Panc1 (cell line): ENCODE data around the gene HCN1. TPM values are rescaled to one million over a fixed set of nuclear protein-coding genes. Genes with fewer than 3 reads are reported as not detected.
"Not testable (repeated sequence)": the region's sequence is repeated elsewhere in the genome, so short reads cannot be mapped to it uniquely, and the experiment has no call there.

Source experiments
- ATAC-seq: fragments of 200-7000 bp; cut with Tn5 transposase; 2 replicates; pipeline ENCODE4 v1.9.1; 2020; ENCODE audit warnings: mild to moderate bottlenecking, moderate library complexity
- BruUV-seq: library from RNA; stranded (reverse); fragments of 400-500 nt; replicated peaks from 2 replicates; lab custom pipeline; 2021; lab: Mats Ljungman, UMichigan
- CTCF ChIA-PET: fragments of 300-600 bp; sonication (Branson Sonifier 250); formaldehyde crosslinking; loops from one replicate; lab custom pipeline; 2022; ENCODE audit warnings: antibody characterized with exemption; lab: Charles Lee
- POLR2A ChIA-PET: fragments of 300-600 bp; sonication (Branson Sonifier 250); formaldehyde crosslinking; loops from one replicate; lab custom pipeline; 2022; ENCODE audit warnings: antibody characterized with exemption; lab: Charles Lee
- DNase-seq: peaks from one replicate; pipeline ENCODE4 v3.0.0-alpha.2; 2010; ENCODE audit warnings: low read depth, low spot score
- H3K27ac ChIP-seq: 2 replicates; pipeline ENCODE4 v1.5.1; 2011; ENCODE audit warnings: mild to moderate bottlenecking, low read length, inconsistent platforms
- H3K27me3 ChIP-seq: fragments of 200-500 bp; sonication (Bioruptor generic); 2 replicates; pipeline ENCODE4 v1.6.0; 2014; ENCODE audit warnings: low read length, inconsistent platforms; ENCODE audit not compliant: control insufficient read depth, insufficient read depth
- H3K36me3 ChIP-seq: fragments of 200-500 bp; sonication (Bioruptor generic); 2 replicates; pipeline ENCODE4 v1.5.1; 2014; ENCODE audit warnings: inconsistent platforms, mild to moderate bottlenecking, low read length, moderate library complexity; ENCODE audit not compliant: control insufficient read depth, insufficient read depth
- H3K4me1 ChIP-seq: 2 replicates; pipeline ENCODE4 v1.5.1; 2011; ENCODE audit warnings: inconsistent platforms, mild to moderate bottlenecking, low read length, moderate library complexity; ENCODE audit not compliant: control insufficient read depth, insufficient read depth
- H3K4me3 ChIP-seq, 2 experiments: 2 replicates each; pipeline ENCODE4 v1.5.1; 2011 to 2012; ENCODE audit warnings: low read depth in 2 of 2, low read length in 2 of 2, mild to moderate bottlenecking in 2 of 2, inconsistent platforms in 1 of 2, moderate library complexity in 1 of 2
- H3K9me3 ChIP-seq: fragments of 200-500 bp; sonication (Bioruptor generic); 2 replicates; pipeline ENCODE4 v1.5.1; 2014; ENCODE audit warnings: low read depth, mild to moderate bottlenecking, inconsistent platforms, low read length, moderate library complexity; ENCODE audit not compliant: control insufficient read depth, insufficient read depth
- CTCF ChIP-seq: fragments of 450-650 bp; IDR thresholded peaks from 2 replicates; pipeline ENCODE4 v1.5.1; 2017; ENCODE audit warnings: mild to moderate bottlenecking
- POLR2AphosphoS5 ChIP-seq: IDR thresholded peaks from 2 replicates; pipeline ENCODE4 v1.6.1; 2012; ENCODE audit warnings: mild to moderate bottlenecking, low read depth, low read length, moderate library complexity
- REST ChIP-seq, 2 experiments: IDR thresholded peaks; 2 replicates each; pipeline ENCODE4 v1.6.1; 2011 to 2012; ENCODE audit warnings: low read depth in 2 of 2, control low read depth in 1 of 2, low read length in 1 of 2, mild to moderate bottlenecking in 1 of 2, moderate library complexity in 1 of 2; ENCODE audit not compliant: insufficient read depth in 1 of 2
- SIN3A ChIP-seq: IDR thresholded peaks from 2 replicates; pipeline ENCODE4 v1.6.1; 2012; ENCODE audit warnings: low read depth, mild to moderate bottlenecking, low read length, moderate library complexity, borderline replicate concordance; ENCODE audit not compliant: insufficient read depth
- TCF7L2 ChIP-seq: IDR thresholded peaks from 2 replicates; pipeline ENCODE4 v1.6.1; 2011; ENCODE audit warnings: mild to moderate bottlenecking, low read depth, low read length, inconsistent platforms
- in situ Hi-C: cut with HindIII; loops from 2 replicates; pipeline ENCODE4 v1.10.0; 2016; ENCODE audit warnings: low sequenced_read_pairs, low pct_unique_long_range_greater_than_20kb
- intact Hi-C: fragments of 100-400 bp; cut with micrococcal nuclease; formaldehyde crosslinking; loops from one replicate; pipeline ENCODE4 v1.10.0; 2022; ENCODE audit not compliant: unreplicated experiment
- total RNA-seq: library from RNA; stranded (reverse); gene quantifications from one replicate; pipeline ENCODE4 v1.2.1, GENCODE V29; 2021; ENCODE audit not compliant: unreplicated experiment

HCN1 gene
- total RNA-seq, 1 experiment from 2014 or later, result 0.36 TPM

- intact Hi-C loops (no loop called here), in situ Hi-C loops (no loop called here)
- CTCF ChIA-PET, result no interaction called here
Measured at GRCh38 chr5:45601424-45601823, 94.8 kb downstream of the HCN1 start.

GRCh38 chr5:45596320-45596719 lies 99.9 kb downstream of the HCN1 start:
- no peaks in the 10 kb centered on the region for H3K36me3 ChIP-seq
- DNase-seq (no peak), ATAC-seq (no peak)
- ChIA-PET CTCF (no interaction called here), POLR2A (no interaction called here)
- no peak for TF ChIP-seq REST (IDR thresholded peaks at IDR 0.05; ENCODE audit: insufficient read depth in 1 of 2, low read depth in 2 of 2, low read length in 1 of 2)
- TF ChIP-seq SIN3A, result no peak
- TF ChIP-seq POLR2AphosphoS5, result no peak
- no peak for TF ChIP-seq TCF7L2
- TF ChIP-seq CTCF, result no peak
- no peak overlapping the region for H3K4me3 ChIP-seq
- in situ Hi-C loops (no loop called here), intact Hi-C loops (no loop called here)
- H3K27ac ChIP-seq, result no peak overlapping the region
- no peaks in the 10 kb centered on the region for H3K27me3 ChIP-seq
- no peaks in the 10 kb centered on the region for H3K4me1 ChIP-seq
- no TSS peak for BruUV-seq
- H3K9me3 ChIP-seq, result no peaks in the 10 kb centered on the region

More at GRCh38 chr5:45601424-45601823, 94.8 kb downstream of the HCN1 start:
- no peak for ATAC-seq
- Histone ChIP-seq H3K27ac (no peak overlapping the region), H3K9me3 (0 out of 2 replicates have a peak, but pooled peaks cover 2% of the 10 kb centered on the region), H3K4me1 (no peaks in the 10 kb centered on the region), H3K27me3 (no peaks in the 10 kb centered on the region), H3K36me3 (no peaks in the 10 kb centered on the region), H3K4me3 (no peak overlapping the region)
- no peak for DNase-seq
- TF ChIP-seq SIN3A, result no peak
- TF ChIP-seq TCF7L2, result no peak
- no peak for TF ChIP-seq POLR2AphosphoS5
- no peak for TF ChIP-seq REST (IDR thresholded peaks at IDR 0.05; ENCODE audit: insufficient read depth in 1 of 2, low read depth in 2 of 2, low read length in 1 of 2)
- TF ChIP-seq CTCF, result no peak
- POLR2A ChIA-PET, result no interaction called here
- no TSS peak for BruUV-seq

GRCh38 chr5:45586001-45586400 lies 110.2 kb downstream of the HCN1 start:
- CTCF ChIA-PET, BruUV-seq, DNase-seq: not testable (repeated sequence)

More at GRCh38 chr5:45586001-45586400, 110.2 kb downstream of the HCN1 start:
- ATAC-seq, in situ Hi-C loops, H3K4me3 ChIP-seq, H3K9me3 ChIP-seq, H3K36me3 ChIP-seq, intact Hi-C loops, POLR2A ChIA-PET, H3K27me3 ChIP-seq, H3K4me1 ChIP-seq, H3K27ac ChIP-seq: not testable (repeated sequence)
